HG03520 (cell line): ENCODE measurements around the gene SMIM27.
"Not testable (repeated sequence)": the region's sequence is repeated elsewhere in the genome, so short reads cannot be mapped to it uniquely, and the experiment has no call there.

Experiments used
- ATAC-seq: cut with Tn5 transposase; IDR thresholded peaks from one replicate; pipeline ENCODE4 v1.9.1; 2021; ENCODE audit warnings: mild to moderate bottlenecking, moderate library complexity; ENCODE audit not compliant: unreplicated experiment

SMIM27 gene, protein sequence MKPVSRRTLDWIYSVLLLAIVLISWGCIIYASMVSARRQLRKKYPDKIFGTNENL

DNA sequence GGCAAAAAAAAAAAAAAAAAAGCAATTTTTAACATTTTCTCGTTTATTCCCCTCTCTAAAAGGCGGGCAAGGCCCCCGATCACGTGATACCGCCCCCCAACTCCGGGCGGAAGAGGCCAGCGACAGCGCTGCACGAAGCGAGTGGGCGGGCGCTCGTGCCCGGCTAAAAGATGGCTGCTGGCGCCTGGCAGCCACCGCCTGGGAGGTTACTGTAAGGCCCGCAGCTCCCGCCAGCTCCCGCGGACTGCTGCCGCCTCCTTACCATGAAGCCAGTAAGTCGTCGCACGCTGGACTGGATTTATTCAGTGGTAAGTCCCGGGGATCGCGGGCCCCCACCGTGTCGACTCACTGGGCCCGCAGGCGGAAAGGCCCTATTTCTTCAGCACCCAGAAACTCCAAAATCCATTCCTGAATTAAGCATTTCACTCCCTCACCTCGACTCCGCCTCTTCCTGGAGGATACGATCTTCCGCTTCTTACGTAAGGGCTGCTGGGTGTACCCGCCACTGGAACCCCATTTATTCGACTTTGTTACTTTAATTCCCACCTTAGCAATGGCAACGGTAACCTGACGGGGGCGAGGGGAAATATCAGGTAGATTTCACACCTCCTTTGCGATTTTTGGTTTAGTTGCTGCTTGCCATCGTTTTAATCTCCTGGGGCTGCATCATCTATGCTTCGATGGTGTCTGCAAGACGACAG is at the start of gene SMIM27, which contains the start of gene TOPORS:
Gene SMIM27, plus strand, starts transcription at position 156 of the 701 bp plus-strand sequence. Its CDS starts 108 bp downstream, at position 264.
Gene TOPORS, minus strand, starts transcription at position 415 of the 701 bp plus-strand sequence. Its CDS starts 150 bp downstream, at position 265.
- peak; percentile 62 for ATAC-seq

DNA sequence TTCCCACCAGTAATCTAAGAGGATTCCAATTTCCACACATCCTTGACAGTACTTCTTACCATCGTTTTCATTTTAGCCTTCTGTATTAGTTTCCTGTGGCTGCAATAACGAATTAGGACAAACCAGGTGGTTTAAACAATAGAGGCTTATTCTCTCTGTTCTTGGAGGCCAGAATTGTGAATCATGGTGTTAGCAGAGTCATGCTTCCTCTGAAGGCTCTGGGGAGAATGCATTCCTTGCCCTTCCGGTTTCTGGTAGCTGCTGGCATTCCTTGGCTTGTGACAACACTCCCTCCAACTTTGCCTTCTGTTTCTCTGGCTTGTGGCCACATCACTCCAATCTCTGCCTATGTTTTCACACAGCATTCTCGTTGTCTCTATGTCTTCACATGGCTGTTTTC is 49.7 kb upstream of the SMIM27 start:
- no peak for ATAC-seq

DNA sequence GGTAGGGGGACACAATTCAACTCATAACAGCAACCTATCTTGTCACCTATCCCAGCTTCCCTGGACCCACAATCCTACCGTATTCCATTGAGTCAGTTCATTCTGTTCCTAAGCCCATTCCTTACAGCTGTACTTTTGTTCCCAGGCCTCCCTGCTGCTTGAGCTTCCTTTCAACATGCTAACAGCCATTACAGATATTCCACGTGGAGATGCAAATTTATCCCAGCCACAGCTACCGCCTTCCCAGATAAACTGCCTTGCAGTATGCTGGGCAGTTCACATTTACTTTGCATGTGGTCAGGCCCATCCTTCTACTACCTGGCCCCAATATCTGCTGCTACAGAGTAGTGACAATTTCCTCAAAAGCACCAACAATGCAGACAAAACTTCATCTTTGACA is 49.1 kb upstream of the SMIM27 start:
- ATAC-seq = no peak

DNA sequence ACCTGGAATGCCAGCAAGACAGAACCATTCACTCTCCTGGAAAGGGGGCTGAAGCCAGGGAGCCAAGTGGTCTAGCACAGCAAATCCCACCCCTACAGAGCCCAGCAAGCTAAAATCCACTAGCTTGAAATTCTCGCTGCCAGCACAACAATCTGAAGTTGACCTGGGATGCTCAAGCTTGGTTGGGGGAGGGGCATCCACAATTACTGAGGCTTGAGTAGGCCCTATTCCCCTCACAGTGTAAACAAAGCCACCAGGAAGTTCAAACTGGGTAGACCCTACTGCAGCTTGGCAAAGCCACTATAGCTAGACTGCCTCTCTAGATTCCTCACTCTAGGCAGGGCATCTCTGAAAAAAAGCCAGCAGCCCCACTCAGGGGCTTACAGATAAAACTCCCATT is 43.4 kb upstream of the SMIM27 start:
- no peak for ATAC-seq

DNA sequence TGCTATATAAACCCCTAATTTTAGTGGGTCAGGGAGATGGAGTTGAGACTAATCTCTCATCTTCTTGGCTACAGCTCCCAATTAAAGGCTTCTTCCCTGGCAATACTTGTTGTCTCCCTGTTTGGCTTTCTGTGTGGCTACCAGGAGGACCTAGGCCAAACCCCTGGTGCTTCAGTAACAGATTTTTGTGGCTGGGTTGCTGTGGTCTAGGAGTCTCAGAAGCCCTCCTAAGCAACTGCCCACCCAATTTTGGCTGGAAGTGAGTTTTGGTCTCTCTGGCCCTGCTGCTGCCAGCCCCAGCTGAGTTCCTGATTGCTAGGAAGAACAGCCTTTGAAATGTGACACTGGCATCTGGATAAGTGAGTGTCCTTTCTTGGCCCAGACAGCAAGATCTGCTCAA is 35.9 kb upstream of the SMIM27 start:
- ATAC-seq = no peak

DNA sequence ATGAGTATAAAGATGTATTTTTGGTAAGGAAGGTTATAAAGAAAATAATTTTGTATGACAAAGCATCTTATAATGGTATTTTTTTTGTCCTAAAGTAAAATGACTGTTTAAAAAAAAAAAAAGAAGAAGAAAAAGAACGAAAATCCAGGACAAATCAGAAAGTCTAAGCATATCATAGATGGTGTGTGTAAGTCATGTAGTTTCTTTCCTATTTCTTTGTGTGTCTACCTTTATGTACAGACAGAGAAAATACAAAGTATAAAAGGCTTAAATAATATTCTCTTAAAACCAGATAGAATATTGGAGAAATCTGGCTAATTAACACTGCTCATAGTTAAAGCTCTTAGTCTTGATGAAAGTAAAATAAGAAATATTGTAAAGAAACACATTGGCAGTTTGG is 33.9 kb upstream of the SMIM27 start:
- no peak for ATAC-seq

DNA sequence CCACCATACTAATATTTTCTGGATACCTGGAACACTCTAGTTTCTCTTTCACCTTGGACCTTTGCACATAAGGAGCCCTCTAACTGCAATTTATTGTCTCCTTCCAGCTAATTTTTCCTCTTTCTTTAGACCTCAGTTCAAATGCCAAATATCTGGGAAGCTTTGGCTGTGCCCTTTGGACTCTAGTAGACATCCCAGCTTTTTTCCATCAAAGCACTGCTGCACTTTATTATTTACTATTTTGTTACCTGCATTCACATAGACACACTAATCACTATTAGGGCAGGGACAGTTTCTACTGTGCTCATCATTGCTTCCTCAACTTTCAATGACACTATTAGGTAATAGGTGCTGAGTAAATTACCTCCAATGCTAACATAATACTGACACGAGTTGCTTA is 28.2 kb upstream of the SMIM27 start:
- no peak for ATAC-seq

DNA sequence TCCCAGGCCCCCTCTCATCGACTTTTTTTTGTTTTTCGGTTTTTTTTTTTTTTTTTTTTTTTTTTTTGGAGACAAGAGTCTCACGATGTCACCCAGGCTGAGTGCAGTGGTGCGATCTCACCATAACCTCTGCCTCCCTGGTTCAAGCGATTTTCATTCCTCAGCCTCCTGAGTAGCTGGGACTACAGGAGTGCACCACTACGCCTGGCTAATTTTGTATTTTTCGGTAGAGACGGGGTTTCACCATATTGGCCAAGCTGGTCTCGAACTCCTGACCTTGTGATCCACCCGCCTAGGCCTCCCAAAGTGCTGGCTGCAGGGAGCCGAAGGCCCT is 27.6 kb upstream of the SMIM27 start:
- not testable (repeated sequence) for ATAC-seq

DNA sequence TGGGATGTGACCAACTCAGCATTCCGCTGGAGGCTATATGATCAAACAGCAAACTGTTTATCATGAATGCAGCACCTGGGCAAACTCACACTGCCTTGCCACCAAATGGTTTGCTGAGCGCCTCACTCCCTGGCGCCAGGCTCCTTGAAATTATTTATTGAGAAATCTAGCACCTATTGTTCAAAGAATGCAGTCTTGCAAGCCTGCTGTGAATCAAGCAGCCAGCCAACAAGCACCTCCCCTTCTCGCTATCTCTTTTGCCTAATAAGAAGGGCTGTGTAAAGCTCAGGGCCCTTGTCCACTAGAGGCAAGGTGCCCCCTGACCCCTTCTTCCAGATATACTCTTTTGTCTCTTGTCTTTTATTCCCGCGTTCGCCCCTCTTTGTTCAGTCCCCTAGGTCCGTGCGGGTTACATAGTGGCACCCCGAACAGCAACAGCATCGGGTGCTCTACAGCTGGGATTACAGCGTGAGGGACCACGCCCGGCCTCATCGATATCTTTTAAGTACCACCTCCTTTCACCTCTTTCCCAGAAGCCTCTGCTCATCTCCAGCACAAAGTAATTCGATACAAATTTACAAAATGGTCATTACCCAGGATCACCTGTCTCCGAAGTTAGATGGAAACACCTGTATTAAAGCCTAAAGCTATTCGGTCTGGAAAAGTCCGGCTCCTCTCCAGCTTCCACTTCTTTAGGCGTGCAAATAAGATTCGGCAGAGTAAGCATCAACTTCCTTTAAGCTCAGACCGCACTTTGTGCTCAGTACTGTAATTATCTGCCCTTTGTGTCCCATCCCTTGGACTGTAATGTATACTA is 27.0 kb upstream of the SMIM27 start:
- ATAC-seq = no peak

DNA sequence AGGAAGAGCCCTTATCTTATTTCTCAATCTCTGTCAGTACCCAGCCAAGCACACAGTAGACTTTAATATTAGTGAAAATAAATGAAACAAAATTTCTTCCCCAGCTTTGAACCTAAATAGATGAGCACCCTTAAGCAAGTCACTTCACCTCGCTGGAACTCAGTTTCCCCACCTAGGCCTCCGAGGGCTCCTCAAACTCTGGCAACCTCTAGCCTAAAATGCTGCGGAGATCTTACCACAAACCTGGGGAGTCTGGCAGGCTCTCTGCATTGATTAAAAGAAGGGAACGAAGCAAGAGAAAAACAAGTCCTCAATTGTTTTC is 26.5 kb upstream of the SMIM27 start:
- ATAC-seq = peak; percentile 11

DNA sequence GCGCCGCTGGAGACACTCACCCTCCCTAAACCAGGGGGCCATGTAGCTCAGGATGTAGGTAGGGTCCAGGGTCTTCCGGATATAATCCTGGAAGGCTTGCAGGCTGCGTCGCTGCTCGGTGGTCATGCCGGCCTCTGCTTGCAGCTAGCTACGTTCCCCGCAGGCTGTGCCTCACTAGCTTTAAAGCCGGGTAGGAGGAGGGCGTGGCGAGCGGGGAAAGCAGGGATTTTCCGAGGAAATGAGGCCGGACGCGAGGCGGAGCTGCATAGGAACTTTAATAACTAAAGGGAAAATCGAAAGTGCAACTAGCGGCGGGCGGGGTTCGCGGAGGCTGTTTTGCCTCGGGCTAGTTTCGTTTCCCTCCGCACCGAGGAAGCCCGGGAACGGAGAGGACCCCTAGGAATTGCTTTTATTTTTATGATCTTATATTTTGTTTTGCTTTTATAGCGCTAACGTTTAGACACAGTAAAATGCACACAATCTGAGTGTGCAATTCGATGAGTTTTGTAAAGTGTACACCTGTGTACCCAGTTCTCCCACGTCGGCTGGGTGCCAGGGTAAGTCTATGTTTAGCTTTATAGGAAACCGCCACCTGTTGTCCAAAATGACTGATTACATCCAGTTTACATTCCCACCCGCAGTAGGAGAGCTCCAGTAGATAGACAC is 26.0 kb upstream of the SMIM27 start, which contains the start of gene RIGI:
Gene RIGI, minus strand, starts transcription at position 156 of the 666 bp plus-strand sequence. Its CDS starts 30 bp downstream, at position 126.
- ATAC-seq = peak; percentile 57

DNA sequence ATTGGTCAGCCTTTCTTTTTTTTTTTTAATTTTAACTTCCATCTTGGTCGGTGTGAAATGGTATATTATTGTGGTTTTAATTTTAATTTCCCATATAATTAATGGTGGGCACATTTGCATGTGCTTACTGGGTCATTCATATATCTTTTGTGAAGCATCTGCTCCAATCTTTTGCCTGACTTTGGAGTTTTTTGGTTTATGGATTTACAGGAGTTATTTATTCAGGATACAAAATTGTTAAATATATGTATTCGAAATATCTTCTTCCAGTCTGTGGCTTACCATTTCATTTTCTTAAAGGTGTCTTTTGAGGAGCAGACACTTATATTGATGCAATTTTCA is 25.4 kb upstream of the SMIM27 start:
- no peak for ATAC-seq

DNA sequence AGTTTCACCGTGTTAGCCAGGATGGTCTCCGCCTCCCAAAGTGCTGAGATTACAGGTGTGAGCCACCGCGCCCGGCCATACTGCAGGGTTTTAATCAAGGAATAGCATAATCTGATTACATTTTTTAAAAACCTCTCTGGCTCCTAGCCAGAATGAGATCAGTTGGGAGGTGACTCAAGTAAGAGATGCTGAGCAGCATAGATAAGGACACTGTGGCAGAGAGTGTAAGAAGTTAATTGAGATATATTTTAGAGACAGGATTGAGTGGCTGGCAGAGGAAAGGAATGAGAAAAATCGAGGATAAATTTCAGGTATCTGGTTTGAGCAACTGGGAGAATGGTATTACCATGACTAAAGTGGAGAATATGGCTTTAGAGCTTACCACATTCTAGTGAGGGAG is 18.8 kb upstream of the SMIM27 start:
- ATAC-seq = no peak

DNA sequence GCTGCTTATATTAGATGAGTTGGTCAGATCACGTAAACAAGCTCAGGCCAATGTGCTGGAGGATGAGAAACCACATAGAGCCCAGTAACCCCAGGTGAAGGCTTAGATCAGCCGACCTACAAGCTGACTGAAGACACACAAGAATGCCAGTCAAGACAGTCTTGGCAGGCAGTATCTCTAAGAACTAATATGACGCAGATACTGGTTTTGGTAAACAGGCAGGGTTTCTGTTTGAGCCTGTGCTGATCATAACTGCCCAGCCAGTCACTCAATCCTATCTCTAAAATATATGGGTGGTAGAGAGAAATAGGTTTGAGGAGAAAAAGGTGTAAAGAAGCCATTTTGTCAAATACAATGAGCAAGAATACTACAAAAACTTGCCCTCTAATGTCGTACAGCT is 18.3 kb upstream of the SMIM27 start:
- no peak for ATAC-seq

DNA sequence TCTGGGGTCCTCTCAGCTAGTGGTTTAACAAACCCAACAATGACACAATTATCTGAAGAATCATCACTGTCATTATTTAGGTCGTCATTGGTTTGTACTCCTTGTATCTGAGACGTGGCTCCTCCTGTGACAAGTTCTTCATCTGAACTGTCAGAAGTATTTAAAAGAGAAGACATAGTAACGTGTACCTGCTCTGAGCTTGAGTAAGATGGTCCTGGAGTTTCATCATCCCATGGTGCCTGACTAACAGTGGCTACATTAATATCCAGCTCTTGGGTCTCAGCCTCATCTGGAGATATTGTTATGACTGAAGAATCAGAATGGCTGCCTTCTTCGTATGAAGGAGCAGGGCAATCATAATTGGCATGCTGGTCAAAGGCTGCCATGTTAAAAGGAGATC is 9.1 kb upstream of the SMIM27 start:
- ATAC-seq = no peak

DNA sequence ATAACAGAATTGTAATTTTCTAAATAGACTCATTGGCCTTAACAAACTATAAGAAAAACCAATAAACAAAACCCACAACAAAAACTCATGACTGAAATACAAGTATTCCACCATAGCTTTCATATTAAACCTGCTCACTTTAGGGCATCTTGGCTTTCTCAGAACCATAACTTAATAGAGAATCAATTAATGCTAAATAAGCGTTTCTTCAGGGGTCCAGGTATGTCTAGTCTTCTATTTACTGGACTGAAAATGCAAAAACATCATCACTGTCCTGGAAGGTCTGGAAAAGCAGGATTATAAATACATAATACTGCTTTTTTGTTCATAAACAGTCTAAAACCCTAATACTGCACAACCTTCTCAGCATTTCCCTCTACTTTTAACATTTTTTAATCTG is 6.2 kb upstream of the SMIM27 start:
- no peak for ATAC-seq

DNA sequence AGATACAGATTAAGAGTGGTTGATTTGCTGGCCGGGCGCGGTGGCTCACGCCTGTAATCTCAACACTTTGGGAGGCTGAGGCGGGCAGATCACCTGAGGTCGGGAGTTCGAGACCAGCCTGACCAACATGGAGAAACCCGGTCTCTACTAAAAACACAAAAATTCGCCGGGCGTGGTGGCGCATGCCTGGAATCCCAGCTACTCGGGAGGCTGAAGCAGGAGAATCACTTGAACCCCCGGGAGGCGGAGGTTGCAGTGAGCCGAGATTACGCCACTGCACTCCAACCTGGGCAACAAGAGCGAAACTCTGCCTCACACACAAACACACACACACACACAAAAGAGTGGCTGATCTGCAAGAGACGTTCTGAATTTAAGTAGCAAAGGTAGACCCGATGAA is 3.9 kb upstream of the SMIM27 start:
- ATAC-seq = not testable (repeated sequence)

DNA sequence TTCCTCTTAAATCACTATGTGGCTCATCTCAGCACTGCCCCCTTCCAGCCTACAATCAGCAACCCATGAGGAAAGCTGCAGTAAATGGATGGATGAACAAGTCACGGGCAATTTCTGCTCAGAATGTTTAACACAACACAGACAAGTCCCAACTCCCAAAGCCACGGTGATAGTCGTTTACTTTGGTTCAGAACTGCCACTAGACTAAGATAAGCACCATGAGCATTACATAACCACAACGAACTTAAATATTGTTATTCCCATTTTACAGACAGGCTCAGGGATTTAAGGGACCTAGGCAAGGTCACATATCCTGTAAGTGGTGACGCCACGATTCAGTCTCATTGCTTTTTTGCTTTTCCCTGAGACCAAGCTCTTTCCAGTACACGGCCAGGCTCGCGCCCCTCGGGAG is 2.0 kb upstream of the SMIM27 start:
- no peak for ATAC-seq

DNA sequence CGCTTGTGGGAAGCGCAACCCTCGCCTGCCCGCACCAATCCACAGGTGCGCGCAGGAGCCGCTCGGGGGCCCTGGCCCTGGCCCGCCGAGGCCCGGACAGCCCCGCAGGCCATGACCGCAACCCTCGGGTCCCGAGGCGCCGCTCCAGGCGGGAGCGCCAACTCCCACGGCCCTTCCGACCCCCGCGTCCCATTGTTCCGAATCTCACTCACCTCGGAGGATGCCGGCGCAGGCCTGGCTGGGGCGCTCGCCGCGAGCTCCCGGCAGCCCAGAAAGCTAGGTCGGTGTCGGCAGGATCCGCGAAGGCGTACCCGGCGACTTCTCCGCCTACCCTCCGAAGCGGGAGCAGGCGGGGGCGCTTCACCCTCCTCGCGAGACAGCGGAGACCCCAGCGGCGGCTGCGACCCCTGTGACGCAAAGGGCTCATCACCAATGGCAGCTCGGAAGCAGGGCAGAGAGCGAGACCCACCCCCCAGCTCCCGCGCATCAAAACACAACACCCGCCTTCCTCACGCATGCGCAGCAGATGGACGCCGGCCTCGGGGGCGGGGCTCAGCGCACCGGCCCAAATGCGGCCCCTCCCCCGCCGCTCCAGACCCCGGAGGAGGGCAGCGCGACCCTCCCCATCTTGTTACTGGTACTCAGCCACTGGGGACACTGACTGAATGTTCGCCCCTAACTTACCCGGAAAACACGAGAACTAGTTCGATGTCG is 1.4 kb upstream of the SMIM27 start:
- ATAC-seq = peak; percentile 62

DNA sequence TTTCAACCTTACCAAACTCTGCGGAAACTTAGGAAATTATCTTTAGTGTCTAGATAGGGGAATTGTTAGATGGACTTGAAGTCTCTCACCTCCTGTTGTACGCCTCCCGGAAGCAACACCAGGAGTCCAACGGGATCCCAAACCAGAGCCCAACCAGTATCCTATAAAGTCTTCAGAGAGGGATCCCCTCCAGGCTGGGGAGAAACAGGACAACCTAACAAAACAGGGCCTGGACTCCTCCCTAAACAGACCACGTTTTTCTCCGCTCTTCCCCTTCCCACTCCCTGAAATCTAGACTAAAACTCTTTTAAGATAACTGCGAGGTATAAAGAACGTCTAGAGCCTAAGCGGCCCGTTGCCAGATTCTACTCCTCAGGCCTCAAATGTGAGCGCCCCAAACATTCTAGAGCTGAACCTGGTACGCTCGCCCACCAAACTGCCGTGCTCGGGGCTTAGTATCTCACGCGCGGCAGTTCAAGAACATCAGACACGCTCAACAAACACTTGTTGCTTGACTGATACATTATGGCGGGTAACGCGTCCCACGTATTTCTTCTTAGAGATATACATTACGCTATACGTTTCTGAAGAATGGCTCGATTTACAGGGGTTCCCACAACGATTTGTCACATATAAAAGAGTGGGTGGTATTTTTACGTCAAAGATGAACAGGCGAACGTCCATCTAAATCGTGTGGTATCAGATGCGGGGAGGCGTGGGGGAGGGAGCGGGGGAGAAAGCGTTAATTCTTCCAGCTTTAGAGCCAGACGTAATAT is 663 bp upstream of the SMIM27 start:
- ATAC-seq = no peak
